ENCODE results near the gene ZNF541.

DNA sequence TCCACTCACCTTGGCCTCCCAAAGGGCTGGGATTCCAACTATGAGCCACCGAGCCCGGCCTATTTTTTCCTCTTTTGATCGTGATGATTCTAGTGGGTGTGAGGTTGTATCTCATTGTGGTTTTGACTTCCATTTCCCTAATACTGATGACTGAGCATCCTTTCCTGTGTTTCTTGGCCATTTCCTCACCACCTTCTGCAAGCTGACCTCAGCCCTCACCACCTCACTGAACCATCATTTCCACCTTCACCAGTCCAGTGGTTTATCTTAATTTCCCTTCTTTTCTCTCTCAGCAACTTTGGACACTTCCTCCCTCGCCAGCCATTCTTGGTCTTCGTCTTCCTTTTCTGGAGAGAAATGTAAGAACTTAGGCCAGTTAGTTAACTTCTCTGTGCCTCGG, 23.0 kb upstream of the ZNF541 start:
- no peak for TF ChIP-seq POLR2A (IDR thresholded peaks at IDR 0.05; ENCODE audit: low read depth, low read length)
- TF ChIP-seq TAF1 (IDR thresholded peaks at IDR 0.05; ENCODE audit: borderline replicate concordance, low read depth, low read length): no peak

Data from GM12892 (cell line).